Globus pallidus (tissue), 1 donor: Measurements from ENCODE around the gene COLGALT1.

Experiments
- DNase-seq: peaks from one replicate; pipeline ENCODE4 v3.0.0-alpha.2; 2015; ENCODE audit warnings: low spot score

Gene COLGALT1

GRCh38 chr19:17623224-17623935, 67.9 kb downstream of the COLGALT1 start:
- DNase-seq, result no peak

- DNase-seq, result no peak
These were observed 69.0 kb downstream of the COLGALT1 start for GRCh38 chr19:17624314-17624991.

- no peak for DNase-seq
These were observed 69.6 kb downstream of the COLGALT1 start for GRCh38 chr19:17625043-17625442.

GRCh38 chr19:17625980-17626379, 70.5 kb downstream of the COLGALT1 start:
- DNase-seq, result no peak

GRCh38 chr19:17626456-17627015, 71.1 kb downstream of the COLGALT1 start:
- DNase-seq, result no peak

- DNase-seq, result no peak
These were observed 71.7 kb downstream of the COLGALT1 start for GRCh38 chr19:17627161-17627560.

- no peak for DNase-seq
These were observed 72.5 kb downstream of the COLGALT1 start for GRCh38 chr19:17627921-17628320.

GRCh38 chr19:17629760-17630159, 74.3 kb downstream of the COLGALT1 start:
- no peak for DNase-seq

GRCh38 chr19:17632577-17632976, 77.1 kb downstream of the COLGALT1 start:
- no peak for DNase-seq
